GM21529 (cell line): ENCODE results near the gene TPI1.
"Not testable (repeated sequence)": the region's sequence is repeated elsewhere in the genome, so short reads cannot be mapped to it uniquely, and the experiment has no call there.

Experiments
- ATAC-seq: cut with Tn5 transposase; IDR thresholded peaks from one replicate; pipeline ENCODE4 v1.9.1; 2021; ENCODE audit not compliant: unreplicated experiment

The TPI1 gene

DNA sequence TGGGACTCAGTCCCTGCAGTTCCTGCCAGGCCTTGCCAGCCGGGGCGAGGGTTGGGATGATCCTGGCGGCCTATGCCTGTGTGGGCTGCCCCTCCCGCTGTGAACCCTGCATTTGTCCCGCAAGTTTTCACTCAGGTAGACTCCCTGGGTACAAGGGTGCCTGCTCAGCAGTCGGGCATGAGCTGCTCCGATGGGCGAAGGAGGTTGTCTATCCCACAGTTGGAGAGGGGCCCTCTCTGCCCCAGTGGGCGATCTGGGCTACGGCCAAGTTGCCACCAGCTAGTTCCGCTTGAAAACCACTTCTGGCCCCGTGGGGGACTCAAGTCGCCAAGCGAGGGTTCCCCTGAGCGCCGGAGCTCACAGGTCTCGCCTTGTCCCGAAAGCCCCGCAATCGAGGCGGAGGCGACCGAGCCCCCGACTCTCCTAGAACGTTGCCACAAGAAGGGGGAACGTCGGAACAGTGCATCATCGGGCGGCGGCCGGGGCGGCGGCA is 365 bp upstream of the TPI1 start:
- peak; percentile 17 for ATAC-seq

DNA sequence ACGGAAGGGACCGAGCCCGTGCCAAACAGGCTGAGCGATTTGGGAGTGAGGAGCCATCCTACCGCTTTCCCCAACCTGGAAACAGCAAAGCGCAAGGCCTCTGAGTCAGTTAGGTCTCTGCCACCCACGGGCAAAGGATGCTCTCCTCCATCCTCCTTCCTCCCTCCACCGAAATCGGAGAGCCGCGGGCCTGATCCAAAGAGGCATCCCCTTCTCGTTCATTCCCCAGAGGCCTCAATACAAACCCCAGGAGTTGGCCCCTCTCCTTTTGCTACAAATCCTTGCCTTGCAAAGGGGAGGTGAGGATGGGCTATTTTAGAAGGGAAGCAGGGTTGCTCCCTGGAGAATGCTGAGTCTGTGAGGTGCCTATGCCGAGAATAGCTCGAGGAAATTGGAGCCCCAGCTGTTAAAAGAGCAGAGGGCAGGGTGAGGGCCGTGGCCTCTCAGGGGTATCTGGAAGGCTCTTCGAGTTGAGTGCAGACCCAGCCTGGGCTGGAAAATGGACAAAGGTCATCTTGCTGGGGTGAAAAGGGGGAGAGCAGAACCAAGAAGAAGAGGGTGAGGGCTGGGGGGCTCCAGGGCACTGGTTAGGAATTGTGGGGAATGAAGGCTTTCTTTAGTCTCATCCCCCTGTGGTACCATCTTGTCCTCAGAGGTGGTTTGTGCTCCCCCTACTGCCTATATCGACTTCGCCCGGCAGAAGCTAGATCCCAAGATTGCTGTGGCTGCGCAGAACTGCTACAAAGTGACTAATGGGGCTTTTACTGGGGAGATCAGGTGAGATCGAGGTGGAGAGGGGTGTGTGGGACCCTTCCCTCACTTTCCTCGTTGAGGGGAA is 1.1 kb downstream of the TPI1 start:
- no peak for ATAC-seq

DNA sequence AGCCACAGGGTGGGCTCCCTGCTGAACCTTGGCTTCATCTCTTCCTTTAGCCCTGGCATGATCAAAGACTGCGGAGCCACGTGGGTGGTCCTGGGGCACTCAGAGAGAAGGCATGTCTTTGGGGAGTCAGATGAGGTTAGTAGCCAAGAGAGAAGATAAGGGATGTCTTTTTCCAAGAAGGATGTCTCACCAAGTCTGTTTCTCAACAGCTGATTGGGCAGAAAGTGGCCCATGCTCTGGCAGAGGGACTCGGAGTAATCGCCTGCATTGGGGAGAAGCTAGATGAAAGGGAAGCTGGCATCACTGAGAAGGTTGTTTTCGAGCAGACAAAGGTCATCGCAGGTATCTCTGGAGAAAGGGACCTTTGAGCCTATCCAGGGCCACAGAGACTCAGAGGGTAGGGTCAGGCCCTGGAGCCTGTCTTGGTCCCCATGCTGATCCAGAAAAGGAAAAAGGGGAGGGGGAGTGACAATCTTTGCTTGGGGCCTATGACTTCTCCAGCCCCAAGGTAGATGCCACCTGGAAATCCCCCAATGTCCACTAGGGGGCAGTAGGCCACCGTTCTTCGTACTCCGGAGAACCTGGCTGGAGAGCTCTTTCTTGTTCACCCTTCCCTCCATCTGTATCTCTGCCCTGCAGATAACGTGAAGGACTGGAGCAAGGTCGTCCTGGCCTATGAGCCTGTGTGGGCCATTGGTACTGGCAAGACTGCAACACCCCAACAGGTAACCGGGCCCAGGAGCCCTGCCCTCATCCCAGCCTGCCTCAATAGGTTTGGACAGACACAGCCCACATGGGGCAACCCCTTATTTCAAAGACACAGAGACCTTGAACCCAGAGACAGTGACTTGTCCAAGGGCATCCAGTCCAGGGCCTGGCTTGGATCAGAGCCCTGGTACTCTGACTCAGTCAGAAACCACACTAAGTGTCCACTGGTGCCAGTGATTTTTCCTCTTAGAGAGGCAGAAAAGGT is 2.0 kb downstream of the TPI1 start:
- no peak for ATAC-seq

DNA sequence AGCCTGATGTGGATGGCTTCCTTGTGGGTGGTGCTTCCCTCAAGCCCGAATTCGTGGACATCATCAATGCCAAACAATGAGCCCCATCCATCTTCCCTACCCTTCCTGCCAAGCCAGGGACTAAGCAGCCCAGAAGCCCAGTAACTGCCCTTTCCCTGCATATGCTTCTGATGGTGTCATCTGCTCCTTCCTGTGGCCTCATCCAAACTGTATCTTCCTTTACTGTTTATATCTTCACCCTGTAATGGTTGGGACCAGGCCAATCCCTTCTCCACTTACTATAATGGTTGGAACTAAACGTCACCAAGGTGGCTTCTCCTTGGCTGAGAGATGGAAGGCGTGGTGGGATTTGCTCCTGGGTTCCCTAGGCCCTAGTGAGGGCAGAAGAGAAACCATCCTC is 3.0 kb downstream of the TPI1 start:
- ATAC-seq: not testable (repeated sequence)

DNA sequence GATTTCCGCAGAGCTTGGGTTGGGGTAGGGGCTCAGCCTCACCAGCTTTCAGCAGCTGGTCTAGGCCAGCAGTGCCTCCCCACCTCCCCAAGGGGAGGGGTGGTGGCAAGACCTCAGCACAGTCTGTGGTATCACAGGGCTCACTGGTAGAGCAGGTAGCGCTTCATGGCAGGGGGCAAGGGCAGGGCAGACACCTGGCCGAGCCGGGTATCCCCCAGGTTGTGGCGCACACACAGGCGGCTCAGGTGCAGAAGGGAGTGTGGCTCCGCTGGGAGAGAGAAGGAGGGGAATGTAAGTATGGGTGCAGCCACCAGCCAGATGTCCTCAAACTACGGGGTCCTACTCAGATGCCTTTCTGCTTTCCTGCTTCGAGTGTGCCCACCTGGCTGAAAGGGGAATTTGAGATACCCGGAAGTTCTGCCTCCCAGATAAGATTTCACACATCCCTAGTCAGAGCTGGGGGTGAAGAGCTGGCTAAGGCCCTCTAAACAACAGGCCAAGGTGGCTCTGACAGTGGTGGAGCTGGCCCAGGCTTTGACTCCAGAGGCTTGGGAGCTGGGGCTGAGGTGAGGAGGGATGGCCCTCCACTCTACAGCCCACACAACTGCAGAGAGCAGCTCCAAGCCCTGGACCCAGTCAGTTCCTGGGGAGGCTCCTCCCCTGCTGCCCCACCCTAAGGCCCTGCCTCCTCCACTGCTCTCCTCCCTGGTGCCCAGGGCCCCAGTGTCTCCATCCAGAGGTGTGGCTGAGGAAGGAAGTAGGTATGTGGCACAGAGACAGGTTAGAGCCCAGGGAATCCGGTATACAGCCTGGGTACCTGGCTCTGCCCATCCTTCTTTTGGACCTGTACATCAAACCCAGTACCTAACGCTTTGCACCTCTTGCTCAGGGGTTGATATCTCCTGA is 4.0 kb downstream of the TPI1 start:
- no peak for ATAC-seq

DNA sequence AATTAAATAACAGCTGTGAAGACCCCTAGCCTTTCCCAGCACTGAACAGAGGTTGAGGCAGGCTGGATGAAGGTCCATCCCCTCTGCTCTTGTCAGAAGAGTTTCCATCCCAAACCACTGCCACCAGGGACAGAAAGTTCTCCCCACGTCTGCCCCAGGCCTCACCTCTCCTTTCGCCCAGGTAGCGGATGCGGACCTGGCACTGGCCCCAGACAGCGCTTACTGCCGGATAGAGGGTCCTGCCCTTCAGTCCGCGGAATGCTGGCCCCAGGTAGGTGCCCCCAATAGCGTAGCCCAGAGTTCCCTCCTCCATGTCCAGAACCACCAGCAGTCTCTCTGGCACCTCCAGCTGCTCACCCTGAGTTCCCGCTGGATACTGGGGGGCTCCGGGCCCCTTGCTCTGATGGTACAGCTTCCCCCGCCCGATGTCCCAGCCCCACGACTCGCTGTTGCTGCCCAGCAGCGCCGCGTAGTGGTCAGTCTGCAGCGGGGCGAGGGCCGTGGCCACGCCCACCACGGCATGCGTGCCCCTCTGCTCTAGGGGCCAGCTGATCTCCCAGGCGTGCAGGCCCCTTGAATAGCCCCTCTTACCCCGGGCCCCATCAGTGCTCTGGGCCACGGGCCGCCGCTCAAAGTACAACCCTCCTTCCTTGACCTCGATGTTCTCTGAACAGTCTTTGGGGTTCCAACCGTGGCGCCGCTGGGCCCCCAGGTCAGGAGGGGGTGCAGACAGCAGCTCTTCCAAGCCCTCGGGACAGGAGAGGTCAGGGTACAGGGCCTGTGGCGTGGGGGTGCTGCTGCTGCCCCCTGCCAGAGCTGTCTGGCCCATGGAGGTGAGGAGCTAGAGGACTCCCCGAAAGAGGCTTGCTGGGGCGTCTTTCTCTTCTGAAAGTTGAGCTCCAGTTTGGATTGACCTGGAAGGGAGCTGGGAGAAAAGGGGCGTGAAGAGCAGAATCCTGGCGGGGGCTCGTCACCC is 5.0 kb downstream of the TPI1 start:
- no peak for ATAC-seq

DNA sequence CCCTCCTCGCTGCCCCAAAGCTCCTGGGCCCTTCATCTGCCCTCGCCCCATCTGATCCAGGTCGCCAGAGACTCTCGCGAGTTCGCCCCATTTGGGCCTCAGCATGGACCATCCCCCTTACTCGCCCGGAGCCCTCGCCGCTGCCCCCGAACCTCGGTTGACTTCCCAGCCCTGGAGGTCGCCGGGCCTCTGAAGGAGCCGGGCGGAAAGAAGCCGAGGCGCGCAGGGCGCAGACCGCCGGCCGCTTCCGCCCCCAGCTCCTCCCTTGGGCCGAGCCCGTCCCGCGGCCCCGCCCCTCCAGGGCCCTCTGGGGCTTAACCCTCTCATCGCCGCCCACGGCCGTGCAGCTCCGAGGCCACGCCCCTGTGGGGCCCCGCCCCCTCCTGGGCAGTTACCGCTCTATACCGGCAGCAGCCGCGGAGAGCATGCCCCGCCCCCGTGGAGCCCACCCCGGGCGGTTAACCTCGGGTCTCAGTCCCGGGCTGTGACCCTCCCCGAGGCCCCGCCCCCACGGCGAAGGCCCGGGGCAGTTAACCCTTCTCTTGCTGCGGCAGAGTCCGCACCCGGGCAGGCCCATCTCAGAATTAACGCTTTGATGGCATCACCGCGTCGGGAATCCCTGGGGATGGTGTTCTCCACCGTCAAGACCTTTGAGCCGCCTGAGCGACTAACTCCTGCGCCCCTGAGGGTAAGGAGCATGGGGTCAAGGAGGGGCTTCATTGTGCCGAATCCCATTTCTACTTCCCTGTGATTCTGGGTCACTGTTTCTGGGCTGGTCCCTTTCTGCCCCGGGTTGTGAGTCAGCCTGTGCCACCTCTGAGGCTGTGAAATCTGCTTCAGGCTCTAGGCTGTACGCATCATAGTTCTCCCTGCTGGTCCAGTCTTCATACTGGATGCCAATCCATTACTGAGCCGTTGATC is 6.0 kb downstream of the TPI1 start, which contains the start of gene SPSB2:
Gene SPSB2, minus strand, starts transcription at position 210 of the 921 bp plus-strand sequence. CDS start 402 bp downstream, outside the sequence.
- ATAC-seq: peak; percentile 70

DNA sequence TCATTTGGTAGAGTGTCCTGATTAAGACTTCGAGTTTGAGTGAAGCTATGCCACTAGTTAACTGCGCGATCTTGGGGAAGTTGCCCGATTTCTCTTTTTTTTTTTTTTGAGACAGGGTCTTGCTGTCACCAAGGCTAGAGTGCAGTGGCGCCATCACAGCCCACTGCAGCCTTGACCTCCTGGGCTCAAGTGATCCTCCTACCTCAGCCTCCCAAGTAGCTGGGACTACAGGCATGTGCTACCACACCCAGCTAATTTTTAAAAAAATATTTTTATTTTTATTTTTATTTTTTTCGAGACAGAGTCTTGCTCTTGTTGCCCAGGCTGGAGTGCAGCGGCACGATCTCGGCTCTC is 6.7 kb downstream of the TPI1 start:
- ATAC-seq: not testable (repeated sequence)

DNA sequence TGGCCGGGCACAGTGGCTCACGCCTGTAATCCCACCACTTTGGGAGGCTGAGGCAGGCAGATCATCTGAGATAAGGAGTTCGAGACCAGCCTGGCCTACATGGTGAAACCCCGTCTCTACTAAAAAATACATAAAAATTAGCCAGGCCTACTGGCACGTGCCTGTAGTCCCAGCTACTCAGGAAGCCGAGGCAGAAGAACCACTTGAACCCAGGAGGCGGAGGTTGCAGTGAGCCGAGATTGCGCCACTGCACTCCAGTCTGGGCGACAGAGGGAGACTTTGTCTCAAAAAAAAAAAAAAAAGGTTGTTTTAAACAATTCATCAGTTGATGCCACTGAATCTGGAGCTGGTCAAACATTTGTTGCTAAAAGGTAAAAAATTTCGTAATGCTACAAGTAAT is 12.5 kb downstream of the TPI1 start:
- ATAC-seq: not testable (repeated sequence)

DNA sequence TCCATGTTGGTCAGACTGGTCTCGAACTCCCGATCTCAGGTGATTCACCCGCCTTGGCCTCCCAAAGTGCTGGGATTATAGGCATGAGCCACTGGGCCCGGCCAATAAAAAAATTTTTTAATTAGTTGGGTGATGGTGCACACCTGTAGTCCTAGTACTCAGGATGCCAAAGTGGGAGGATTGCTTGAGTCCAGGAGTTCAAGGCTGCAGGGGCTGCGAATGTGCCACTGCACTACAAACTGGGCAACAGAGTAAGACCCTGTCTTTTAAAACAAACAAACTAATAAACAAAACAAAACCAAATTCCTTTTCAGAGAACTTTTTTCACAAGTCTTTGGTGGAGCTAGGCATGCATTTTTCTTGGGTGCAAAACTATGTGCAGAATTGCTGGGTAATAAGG is 15.9 kb downstream of the TPI1 start:
- no peak for ATAC-seq

DNA sequence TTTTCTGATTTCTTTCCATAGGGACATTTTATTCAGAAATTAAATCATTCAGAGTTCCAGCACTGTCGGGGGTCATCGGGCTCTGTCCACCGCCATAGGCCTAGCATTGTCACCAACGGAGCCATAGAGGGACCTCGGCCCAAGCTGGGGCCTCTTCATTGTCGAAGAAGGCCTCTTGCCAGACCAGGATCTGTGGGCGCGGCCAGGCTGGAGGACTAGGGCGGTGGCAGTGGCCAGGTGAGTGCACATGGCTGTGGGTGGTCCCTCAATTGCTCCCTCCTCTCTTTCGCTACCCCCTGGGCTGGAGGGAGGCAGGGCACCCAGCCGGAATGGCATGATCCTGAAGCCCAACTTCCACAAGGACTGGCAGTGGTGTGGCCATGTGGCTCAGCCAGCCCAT is 16.4 kb downstream of the TPI1 start:
- no peak for ATAC-seq

DNA sequence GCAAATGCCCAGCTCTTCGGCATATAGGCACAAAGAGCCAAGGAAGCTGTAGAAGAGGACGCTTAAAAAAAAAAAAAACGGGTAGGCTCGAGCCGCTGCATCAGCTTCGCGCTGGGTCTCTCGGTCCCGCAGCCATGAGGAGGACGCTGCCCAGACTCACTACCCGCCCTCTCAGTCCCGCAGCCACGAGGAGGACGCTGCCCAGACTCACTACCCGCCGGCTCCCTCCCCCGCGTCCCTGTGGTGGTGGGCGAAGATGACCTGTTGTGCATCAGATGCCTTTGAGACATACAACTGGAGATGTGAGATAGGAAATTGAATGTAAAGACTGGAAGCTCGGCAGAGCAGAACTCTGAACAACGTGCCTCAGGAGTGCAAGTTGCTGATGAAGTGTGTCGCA is 17.2 kb downstream of the TPI1 start:
- ATAC-seq: no peak

DNA sequence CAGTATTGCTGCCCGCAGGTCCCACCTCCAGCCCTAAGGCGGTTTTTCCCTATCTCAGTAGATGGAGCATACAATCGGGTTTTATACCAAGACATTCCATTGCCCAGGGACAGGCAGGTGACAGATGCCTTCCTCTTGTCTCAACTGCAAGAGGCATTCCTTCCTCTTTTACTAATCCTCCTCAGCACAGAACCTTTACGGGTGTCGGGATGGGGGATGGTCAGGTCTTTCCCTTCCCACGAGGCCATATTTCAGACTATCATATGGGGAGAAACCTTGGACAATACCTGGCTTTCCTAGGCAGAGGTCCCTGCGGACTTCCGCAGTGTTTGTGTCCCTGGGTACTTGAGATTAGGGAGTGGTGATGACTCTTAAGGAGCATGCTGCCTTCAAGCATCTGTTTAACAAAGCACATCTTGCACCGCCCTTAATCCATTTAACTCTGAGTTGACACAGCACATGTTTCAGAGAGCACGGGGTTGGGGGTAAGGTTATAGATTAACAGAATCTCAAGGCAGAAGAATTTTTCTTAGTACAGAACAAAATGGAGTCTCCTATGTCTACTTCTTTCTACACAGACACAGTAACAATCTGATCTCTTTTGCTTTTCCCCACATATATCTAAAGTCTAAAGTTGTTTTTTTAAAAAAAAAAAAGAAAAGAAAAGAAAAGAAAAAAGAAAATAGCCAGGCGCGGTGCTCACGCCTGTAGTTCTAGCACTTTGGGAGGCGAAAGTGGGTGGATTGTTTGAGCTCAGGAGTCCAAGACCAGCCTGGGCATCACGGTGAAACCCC is 19.1 kb downstream of the TPI1 start:
- ATAC-seq: not testable (repeated sequence)

DNA sequence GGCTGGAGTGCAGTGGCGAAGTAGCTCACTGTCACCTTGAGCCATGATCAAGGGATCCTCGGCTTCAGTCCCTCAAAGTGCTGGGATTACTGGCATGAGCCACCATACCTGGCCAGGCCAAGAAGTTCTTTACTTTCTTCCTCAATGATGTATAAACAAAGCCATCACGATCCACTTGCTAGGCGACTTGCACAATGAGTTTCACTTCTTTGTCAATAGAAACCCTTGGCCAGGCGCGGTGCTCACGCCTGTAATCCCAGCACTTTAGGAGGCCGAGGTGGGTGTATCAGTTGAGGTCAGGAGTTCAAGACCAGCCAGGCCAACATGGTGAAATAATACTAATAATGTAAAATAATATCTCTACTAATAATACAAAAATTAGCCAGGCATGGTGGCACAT is 20.1 kb downstream of the TPI1 start:
- ATAC-seq: no peak

DNA sequence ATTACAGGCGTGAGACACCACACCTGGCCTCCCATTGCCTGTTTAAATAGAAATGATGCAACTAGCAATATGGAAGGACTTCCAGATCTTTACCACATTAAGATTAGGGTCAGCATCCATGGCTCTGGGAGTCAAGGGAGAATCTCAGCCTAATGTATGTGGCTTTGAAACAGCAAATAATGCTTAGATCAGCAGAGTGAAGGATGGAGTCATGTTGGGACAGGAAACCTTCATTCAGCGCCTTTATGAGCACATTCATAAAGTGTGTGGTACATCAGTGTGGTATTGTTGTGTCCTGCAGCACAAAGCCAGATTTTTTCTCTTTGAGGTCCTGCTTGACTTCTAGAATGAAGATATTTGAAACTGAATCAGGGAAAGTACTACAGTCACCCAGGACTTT is 21.0 kb downstream of the TPI1 start:
- ATAC-seq: no peak

DNA sequence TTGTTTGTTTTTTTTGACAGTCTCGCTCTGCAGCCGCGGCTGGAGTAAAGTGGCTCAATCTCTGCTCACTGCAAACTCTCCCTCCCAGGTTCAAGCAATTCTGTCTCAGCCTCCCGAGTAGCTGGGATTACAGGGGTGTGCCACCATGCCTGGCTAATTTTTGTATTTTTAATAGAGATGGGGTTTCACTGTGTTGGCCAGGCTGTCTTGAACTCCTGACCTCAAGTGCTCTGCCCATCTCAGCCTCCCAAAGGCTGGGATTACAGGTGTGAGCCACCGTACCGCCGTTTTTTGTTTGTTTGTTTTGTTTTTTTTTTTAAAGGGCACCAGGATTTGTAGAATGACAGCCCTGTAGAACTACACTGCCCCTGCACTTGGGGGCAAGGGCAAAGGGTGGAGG is 21.5 kb downstream of the TPI1 start:
- ATAC-seq: not testable (repeated sequence)

DNA sequence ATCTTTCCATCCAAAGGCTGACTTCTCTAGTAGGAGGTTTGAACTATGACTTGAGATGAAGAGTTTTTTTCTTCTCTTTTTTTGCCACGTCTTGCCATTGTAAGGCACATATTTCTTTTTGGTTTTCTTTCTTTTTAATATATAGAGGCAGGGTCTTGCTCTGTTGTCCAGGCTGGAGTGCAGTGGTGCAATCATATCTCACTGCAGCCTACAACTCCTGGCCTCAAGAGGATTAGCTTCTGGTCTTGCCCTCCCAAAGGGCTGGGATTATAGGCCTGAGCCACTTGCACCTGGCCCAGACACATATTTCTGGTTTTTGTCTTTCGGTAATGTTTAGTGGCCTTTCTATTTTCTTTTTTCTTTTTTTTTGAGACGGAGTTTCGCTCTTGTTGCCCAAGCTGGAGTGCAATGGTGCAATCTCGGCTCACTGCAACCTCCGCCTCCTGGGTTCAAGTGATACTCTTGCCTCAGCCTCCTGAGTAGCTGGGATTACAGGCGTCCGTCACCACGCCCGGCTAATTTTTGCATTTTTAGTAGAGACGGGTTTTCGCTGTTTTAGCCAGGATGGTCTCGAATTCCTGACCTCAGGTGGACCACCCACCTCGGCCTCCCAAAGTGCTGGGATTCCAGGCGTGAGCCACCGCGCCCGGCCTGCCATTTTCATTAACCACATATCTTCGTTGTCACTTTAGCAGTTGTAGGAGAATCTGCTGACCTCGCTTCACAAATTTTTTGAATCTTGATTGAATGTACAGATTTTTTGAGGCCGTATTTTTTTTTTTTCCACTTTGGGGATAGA is 22.6 kb downstream of the TPI1 start:
- ATAC-seq: not testable (repeated sequence)
